GM12864 (cell line): ENCODE data around the gene CEPT1.
"Not testable (repeated sequence)": the region's sequence is repeated elsewhere in the genome, so short reads cannot be mapped to it uniquely, and the experiment has no call there.

Experiments used
- DNase-seq: peaks from one replicate; pipeline ENCODE4 v3.0.0-alpha.2; 2011; ENCODE audit warnings: low read depth
- H3K4me3 ChIP-seq: 2 replicates; pipeline ENCODE4 v1.5.1; 2011; ENCODE audit warnings: mild to moderate bottlenecking, low read depth, low read length, control low read depth
- CTCF ChIP-seq: IDR thresholded peaks from 2 replicates; pipeline ENCODE4 v1.5.1; 2011; ENCODE audit warnings: low read depth, mild to moderate bottlenecking, moderate library complexity, low read length, control low read depth, inconsistent platforms; ENCODE audit errors: missing control alignments

Gene CEPT1

GRCh38 chr1:111208921-111209320 lies 68.9 kb downstream of the CEPT1 start:
- no peak for TF ChIP-seq CTCF
- no peak overlapping the region for H3K4me3 ChIP-seq
- DNase-seq, result no peak

GRCh38 chr1:111209622-111210021 lies 69.6 kb downstream of the CEPT1 start:
- no peak overlapping the region for H3K4me3 ChIP-seq
- DNase-seq, result no peak
- no peak for TF ChIP-seq CTCF

- TF ChIP-seq CTCF, result no peak
- no peak for DNase-seq
- no peak overlapping the region for H3K4me3 ChIP-seq
These were observed 71.9 kb downstream of the CEPT1 start for GRCh38 chr1:111211921-111212320.

GRCh38 chr1:111212634-111213335 lies 72.8 kb downstream of the CEPT1 start:
- DNase-seq, result no peak
- H3K4me3 ChIP-seq, result no peak overlapping the region
- TF ChIP-seq CTCF, result no peak

- no peak overlapping the region for H3K4me3 ChIP-seq
- TF ChIP-seq CTCF, result no peak
- DNase-seq, result no peak
These were observed 73.4 kb downstream of the CEPT1 start for GRCh38 chr1:111213412-111213811.

GRCh38 chr1:111214074-111214801 lies 74.2 kb downstream of the CEPT1 start:
- peak; percentile 78 for DNase-seq
- TF ChIP-seq CTCF, result no peak
- H3K4me3 ChIP-seq, result no peak overlapping the region; the same call in 1 of the 2 replicates

- H3K4me3 ChIP-seq, result peak overlapping the region; percentile 17; the same call in 1 of the 2 replicates
- no peak for TF ChIP-seq CTCF
- peak; percentile 79 for DNase-seq
These were observed 74.9 kb downstream of the CEPT1 start for GRCh38 chr1:111214884-111215283.

- not testable (repeated sequence) for DNase-seq
- peak overlapping the region; percentile 17; the same call in 1 of the 2 replicates for H3K4me3 ChIP-seq
These were observed 75.3 kb downstream of the CEPT1 start for GRCh38 chr1:111215285-111215684.
